Skeletal muscle satellite cell (primary cell): Measurements from ENCODE around the gene ESAM.

Source experiments
- H3K27me3 ChIP-seq: 2 replicates; pipeline ENCODE4 v1.7.0; 2013; ENCODE audit warnings: low read length; ENCODE audit not compliant: control insufficient read depth, insufficient read depth
- H3K36me3 ChIP-seq: 2 replicates; pipeline ENCODE4 v1.7.0; 2013; ENCODE audit warnings: mild to moderate bottlenecking, control low read depth, low read length; ENCODE audit not compliant: insufficient read depth
- H3K4me1 ChIP-seq: 2 replicates; pipeline ENCODE4 v1.7.0; 2013; ENCODE audit warnings: low read length; ENCODE audit not compliant: control insufficient read depth, insufficient read depth
- H3K4me2 ChIP-seq: 2 replicates; pipeline ENCODE4 v1.7.0; 2013; ENCODE audit warnings: mild to moderate bottlenecking, low read length
- H3K4me3 ChIP-seq: 2 replicates; pipeline ENCODE4 v1.7.0; 2013; ENCODE audit warnings: low read length
- H3K9ac ChIP-seq: 2 replicates; pipeline ENCODE4 v1.7.0; 2013; ENCODE audit warnings: mild to moderate bottlenecking, low read depth, low read length, moderate library complexity
- H3K9me3 ChIP-seq: replicated peaks from 2 replicates; pipeline ENCODE4 v1.7.0; 2013; ENCODE audit warnings: mild to moderate bottlenecking, control low read depth, low read length

Gene ESAM

DNA sequence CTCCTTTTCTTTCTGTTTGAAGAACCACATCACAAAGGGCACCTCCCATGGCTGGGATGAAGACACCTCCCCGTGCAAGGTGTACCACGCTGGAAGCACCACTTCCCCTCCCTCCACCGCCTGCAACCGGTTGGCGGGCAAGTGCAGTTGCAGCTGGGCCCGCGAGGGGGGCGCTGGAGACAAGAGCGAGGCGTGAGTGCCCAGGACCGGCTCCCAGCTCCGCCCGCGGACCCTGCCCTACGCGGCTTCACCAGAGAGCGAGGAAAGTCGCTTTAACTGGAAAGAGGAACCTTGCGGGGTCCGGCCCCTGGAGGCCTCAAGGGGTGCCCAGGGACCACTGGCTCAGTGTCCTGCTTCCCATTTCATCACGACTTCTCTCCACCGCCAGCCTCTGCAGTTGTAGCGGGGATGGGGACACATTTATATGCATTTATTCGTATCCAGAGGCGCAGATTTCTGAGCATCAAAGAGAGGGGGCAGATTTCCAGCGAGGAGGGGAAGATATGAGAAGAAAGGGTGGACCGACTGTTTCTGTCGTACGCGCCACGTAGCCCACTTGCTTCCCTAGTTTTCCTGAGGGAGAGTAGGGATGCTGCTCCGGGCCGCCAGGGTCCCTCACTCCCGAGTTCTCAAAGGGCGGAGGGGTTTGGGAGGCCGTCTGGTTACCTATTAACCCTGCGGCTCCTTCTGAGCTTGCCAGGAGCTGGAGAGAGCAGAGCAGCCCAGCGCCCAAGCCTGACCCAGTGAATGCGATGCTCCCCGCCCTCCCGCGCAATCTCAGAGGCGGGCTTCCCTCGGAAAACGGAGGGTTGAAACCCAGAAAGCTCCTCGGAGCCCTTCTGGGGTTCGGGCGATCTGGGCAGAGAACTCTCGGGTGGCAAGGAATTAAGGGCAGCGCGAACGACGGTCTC, 3.5 kb downstream of the ESAM start:
- Histone ChIP-seq H3K4me2 (peak overlapping the region; percentile 84), H3K4me3 (peak overlapping the region; percentile 58), H3K9ac (peak overlapping the region; percentile 10), H3K9me3 (no peaks in the 10 kb centered on the region), H3K36me3 (no peaks in the 10 kb centered on the region), H3K27me3 (peaks cover 30% of the 10 kb centered on the region), H3K4me1 (peaks cover 37% of the 10 kb centered on the region)

- Histone ChIP-seq H3K36me3 (no peaks in the 10 kb centered on the region), H3K9me3 (no peaks in the 10 kb centered on the region), H3K9ac (no peak overlapping the region), H3K27me3 (peaks cover 23% of the 10 kb centered on the region), H3K4me2 (no peak overlapping the region), H3K4me3 (no peak overlapping the region), H3K4me1 (peaks cover 25% of the 10 kb centered on the region)
Observed at GRCh38 chr11:124757320-124757719, 4.8 kb downstream of the ESAM start.

- H3K27me3 ChIP-seq: peaks cover 22% of the 10 kb centered on the region
- no peaks in the 10 kb centered on the region for H3K36me3 ChIP-seq
- no peak overlapping the region for H3K4me2 ChIP-seq
- peaks cover 25% of the 10 kb centered on the region for H3K4me1 ChIP-seq
- no peak overlapping the region for H3K9ac ChIP-seq
- H3K9me3 ChIP-seq: no peaks in the 10 kb centered on the region
- H3K4me3 ChIP-seq: no peak overlapping the region
Observed at GRCh38 chr11:124756753-124757227, 5.3 kb downstream of the ESAM start.

- no peak overlapping the region for H3K4me2 ChIP-seq
- peaks cover 18% of the 10 kb centered on the region for H3K27me3 ChIP-seq
- H3K4me3 ChIP-seq: no peak overlapping the region
- H3K9ac ChIP-seq: no peak overlapping the region
- peaks cover 25% of the 10 kb centered on the region for H3K4me1 ChIP-seq
- H3K9me3 ChIP-seq: no peaks in the 10 kb centered on the region
- H3K36me3 ChIP-seq: no peaks in the 10 kb centered on the region
Observed at GRCh38 chr11:124756033-124756752, 5.9 kb downstream of the ESAM start.

DNA sequence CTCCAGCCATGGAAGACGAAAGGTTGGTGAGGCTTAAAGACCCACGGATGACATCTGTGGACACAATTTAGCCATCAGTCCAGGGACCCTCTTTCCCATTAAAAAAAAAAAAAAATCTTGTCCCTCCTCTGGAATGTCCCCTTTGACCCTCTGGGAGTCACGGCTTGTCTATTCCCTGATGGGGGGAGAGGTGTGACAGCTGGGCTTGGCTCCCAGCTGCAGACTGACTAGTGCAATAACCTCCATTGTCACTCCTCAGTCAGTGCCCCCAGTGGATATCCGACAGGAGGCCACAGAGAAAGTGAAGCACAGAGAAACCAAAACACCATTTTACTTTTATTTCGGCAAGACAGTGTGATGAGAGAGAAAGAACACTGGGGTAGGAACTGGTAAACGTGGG, 7.4 kb downstream of the ESAM start:
- Histone ChIP-seq H3K4me1 (peaks cover 25% of the 10 kb centered on the region), H3K27me3 (peaks cover 16% of the 10 kb centered on the region)

DNA sequence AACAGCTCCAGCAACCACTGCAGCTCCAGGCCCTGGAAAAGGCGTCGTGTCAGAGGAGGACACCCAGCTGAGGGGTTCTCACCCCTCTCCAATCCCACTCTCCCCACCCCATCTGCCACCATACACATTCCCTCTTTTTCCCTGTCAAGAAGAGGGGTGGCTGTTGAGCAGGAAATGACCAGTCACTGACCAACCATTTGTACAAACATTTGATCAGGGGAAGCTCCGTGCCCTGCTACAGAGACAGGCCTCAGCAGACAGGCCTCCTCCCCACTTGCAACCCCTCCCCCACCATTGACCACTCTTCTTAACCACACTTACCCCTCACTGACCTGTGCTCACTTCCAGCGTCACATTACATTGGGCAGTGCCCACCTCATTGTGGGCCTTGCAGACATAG, 7.8 kb downstream of the ESAM start:
- peaks cover 25% of the 10 kb centered on the region for H3K4me1 ChIP-seq
- H3K27me3 ChIP-seq: peaks cover 16% of the 10 kb centered on the region
- H3K4me3 ChIP-seq: no peak overlapping the region
- H3K9me3 ChIP-seq: no peaks in the 10 kb centered on the region
- no peak overlapping the region for H3K4me2 ChIP-seq
- no peaks in the 10 kb centered on the region for H3K36me3 ChIP-seq
- no peak overlapping the region for H3K9ac ChIP-seq

More for the DNA sequence above, 7.4 kb downstream of the ESAM start:
- Histone ChIP-seq H3K9me3 (no peaks in the 10 kb centered on the region), H3K36me3 (no peaks in the 10 kb centered on the region), H3K9ac (no peak overlapping the region), H3K4me2 (no peak overlapping the region), H3K4me3 (no peak overlapping the region)

GRCh38 chr11:124753624-124754023, 8.5 kb downstream of the ESAM start:
- Histone ChIP-seq H3K9ac (no peak overlapping the region), H3K4me1 (peaks cover 24% of the 10 kb centered on the region), H3K36me3 (no peaks in the 10 kb centered on the region), H3K4me2 (no peak overlapping the region), H3K27me3 (peaks cover 11% of the 10 kb centered on the region), H3K4me3 (no peak overlapping the region), H3K9me3 (no peaks in the 10 kb centered on the region)

- Histone ChIP-seq H3K27me3 (peaks cover 9% of the 10 kb centered on the region), H3K4me2 (no peak overlapping the region), H3K36me3 (no peaks in the 10 kb centered on the region), H3K9me3 (no peaks in the 10 kb centered on the region), H3K9ac (no peak overlapping the region), H3K4me3 (no peak overlapping the region), H3K4me1 (peaks cover 24% of the 10 kb centered on the region)
Observed at GRCh38 chr11:124753205-124753604, 8.9 kb downstream of the ESAM start.

- no peaks in the 10 kb centered on the region for H3K36me3 ChIP-seq
- peaks cover 7% of the 10 kb centered on the region for H3K27me3 ChIP-seq
- H3K4me2 ChIP-seq: no peak overlapping the region
- H3K9me3 ChIP-seq: no peaks in the 10 kb centered on the region
- H3K9ac ChIP-seq: no peak overlapping the region
- H3K4me1 ChIP-seq: peaks cover 23% of the 10 kb centered on the region
- no peak overlapping the region for H3K4me3 ChIP-seq
Observed at GRCh38 chr11:124752471-124753102, 9.5 kb downstream of the ESAM start.

DNA sequence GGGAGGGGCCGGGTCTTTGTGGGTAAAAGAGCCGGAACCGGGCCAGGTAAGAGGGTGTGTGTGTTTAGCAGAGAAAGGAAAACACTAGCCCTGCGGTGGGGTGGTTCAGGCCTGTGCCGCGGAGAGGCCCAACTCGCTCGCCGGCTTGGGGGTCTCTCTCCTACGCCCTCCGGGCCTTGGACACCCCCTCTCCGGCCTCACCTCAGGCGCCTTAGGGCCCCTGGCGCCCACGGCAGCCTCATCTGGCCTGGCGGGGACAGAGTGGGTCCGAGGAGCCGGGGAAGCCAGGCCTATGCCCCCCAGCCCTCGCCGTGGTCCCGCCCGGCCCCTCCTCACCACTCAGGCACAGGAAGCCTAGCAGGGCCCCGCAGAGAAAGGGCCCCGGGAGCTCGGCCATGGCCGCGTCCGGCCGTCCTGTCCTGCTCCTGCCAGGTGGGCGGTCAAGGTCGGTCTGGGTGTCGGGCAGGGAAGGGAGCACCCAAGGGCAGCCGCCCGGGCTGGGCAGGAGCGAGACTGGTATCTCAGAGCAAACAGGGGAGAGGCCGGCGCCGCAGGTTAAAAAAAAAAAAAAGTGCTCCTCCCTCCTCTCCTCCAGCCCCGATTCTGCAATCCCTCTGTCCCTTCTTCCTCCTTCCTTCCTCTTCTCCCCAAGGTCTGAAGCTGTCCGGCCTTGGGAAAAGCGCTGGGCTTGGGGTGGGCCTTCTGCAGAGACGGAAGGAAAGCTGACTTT, 10.2 kb downstream of the ESAM start, which contains the start of gene VSIG2:
TSS of gene VSIG2 (minus strand) at position 515 of the 730 bp plus-strand sequence. CDS start at position 397, 118 bp downstream.
- H3K4me1 ChIP-seq: peaks cover 23% of the 10 kb centered on the region
- H3K27me3 ChIP-seq: peaks cover 7% of the 10 kb centered on the region
- H3K4me3 ChIP-seq: no peak within 1 kb of the TSS
- no peak within 1 kb of the TSS for H3K9ac ChIP-seq
- H3K4me2 ChIP-seq: no peak within 1 kb of the TSS
- no peaks in the 10 kb centered on the region for H3K9me3 ChIP-seq
- H3K36me3 ChIP-seq: no peaks in the 10 kb centered on the region

DNA sequence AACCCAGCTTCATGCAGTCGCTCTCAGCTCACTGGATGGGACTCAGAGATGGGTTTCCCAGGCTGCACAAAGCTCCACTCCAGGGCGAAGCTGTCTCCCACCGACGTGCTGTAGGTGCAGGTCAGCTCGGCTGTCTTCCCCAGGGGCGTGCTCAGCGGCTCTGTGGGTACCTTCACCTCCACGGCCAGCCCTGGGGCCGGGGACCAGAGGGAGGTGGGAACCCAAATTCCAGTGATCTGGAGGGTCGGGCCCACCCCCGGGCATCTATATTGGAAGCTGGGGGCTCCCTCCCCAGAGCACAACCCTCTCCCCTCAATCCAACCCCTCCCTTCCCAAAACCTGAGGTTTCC, 10.7 kb downstream of the ESAM start:
- H3K4me1 ChIP-seq: peaks cover 27% of the 10 kb centered on the region
- no peak overlapping the region for H3K9ac ChIP-seq
- H3K27me3 ChIP-seq: peaks cover 7% of the 10 kb centered on the region
- no peak overlapping the region for H3K4me3 ChIP-seq
- H3K36me3 ChIP-seq: no peaks in the 10 kb centered on the region
- H3K4me2 ChIP-seq: no peak overlapping the region
- no peaks in the 10 kb centered on the region for H3K9me3 ChIP-seq
